Activated CD8-positive, alpha-beta memory T cell treated with anti-CD3 and anti-CD28 coated beads for 1 hour (primary cell): Measurements from ENCODE around the gene PLXNA4.

ENCODE experiments used
- DNase-seq, 2 donors: peaks; one replicate each; pipeline ENCODE4 v3.0.0-alpha.2; 2020; ENCODE audit warnings: low read depth in 1 of 2; ENCODE audit errors: extremely low read depth in 1 of 2

PLXNA4 gene

GRCh38 chr7:132590162-132590561 lies 13.9 kb upstream of the PLXNA4 start:
- no peak for DNase-seq

- DNase-seq = no peak
Measured at GRCh38 chr7:132588596-132588995, 12.3 kb upstream of the PLXNA4 start.

- no peak for DNase-seq
Measured at GRCh38 chr7:132584796-132585494, 8.7 kb upstream of the PLXNA4 start.

GRCh38 chr7:132581431-132581830 lies 5.2 kb upstream of the PLXNA4 start:
- DNase-seq = no peak

- DNase-seq = peak; percentile 32 to 51
Measured at GRCh38 chr7:132580717-132581285, 4.5 kb upstream of the PLXNA4 start.

GRCh38 chr7:132580277-132580676 lies 4.0 kb upstream of the PLXNA4 start:
- DNase-seq = no peak

- DNase-seq = no peak
Measured at GRCh38 chr7:132579260-132579899, 3.1 kb upstream of the PLXNA4 start.

GRCh38 chr7:132578826-132579225 lies 2.6 kb upstream of the PLXNA4 start:
- no peak for DNase-seq

GRCh38 chr7:132578050-132578370 lies 1.7 kb upstream of the PLXNA4 start:
- DNase-seq = no peak

- DNase-seq = no peak
Measured at GRCh38 chr7:132577206-132578049, 1.2 kb upstream of the PLXNA4 start.

GRCh38 chr7:132576721-132577085 lies 433 bp upstream of the PLXNA4 start:
- DNase-seq = no peak

- DNase-seq = no peak
Measured at GRCh38 chr7:132575419-132575981, 770 bp downstream of the PLXNA4 start.

GRCh38 chr7:132574223-132574622 lies 2.0 kb downstream of the PLXNA4 start:
- DNase-seq = no peak

GRCh38 chr7:132573251-132573955 lies 2.9 kb downstream of the PLXNA4 start:
- no peak for DNase-seq

- DNase-seq = no peak
Measured at GRCh38 chr7:132572526-132572925, 3.7 kb downstream of the PLXNA4 start.

- no peak for DNase-seq
Measured at GRCh38 chr7:132571970-132572369, 4.3 kb downstream of the PLXNA4 start.

- no peak for DNase-seq
Measured at GRCh38 chr7:132569884-132570614, 6.2 kb downstream of the PLXNA4 start.

- no peak for DNase-seq
Measured at GRCh38 chr7:132568962-132569361, 7.3 kb downstream of the PLXNA4 start.

GRCh38 chr7:132565885-132566284 lies 10.4 kb downstream of the PLXNA4 start:
- no peak for DNase-seq

- DNase-seq = no peak
Measured at GRCh38 chr7:132565441-132565840, 10.8 kb downstream of the PLXNA4 start.
